ENCODE data around the gene KCNMA1. TPM values are rescaled to one million over a fixed set of nuclear protein-coding genes. Genes with fewer than 3 reads are reported as not detected.
A peak's percentile ranks its signal among the peaks of the same experiment; 100 is the strongest.

KCNMA1 gene
- total and polyA plus RNA-seq, 2 donors from 2014 or later = 4.2 to 8.9 TPM

DNA sequence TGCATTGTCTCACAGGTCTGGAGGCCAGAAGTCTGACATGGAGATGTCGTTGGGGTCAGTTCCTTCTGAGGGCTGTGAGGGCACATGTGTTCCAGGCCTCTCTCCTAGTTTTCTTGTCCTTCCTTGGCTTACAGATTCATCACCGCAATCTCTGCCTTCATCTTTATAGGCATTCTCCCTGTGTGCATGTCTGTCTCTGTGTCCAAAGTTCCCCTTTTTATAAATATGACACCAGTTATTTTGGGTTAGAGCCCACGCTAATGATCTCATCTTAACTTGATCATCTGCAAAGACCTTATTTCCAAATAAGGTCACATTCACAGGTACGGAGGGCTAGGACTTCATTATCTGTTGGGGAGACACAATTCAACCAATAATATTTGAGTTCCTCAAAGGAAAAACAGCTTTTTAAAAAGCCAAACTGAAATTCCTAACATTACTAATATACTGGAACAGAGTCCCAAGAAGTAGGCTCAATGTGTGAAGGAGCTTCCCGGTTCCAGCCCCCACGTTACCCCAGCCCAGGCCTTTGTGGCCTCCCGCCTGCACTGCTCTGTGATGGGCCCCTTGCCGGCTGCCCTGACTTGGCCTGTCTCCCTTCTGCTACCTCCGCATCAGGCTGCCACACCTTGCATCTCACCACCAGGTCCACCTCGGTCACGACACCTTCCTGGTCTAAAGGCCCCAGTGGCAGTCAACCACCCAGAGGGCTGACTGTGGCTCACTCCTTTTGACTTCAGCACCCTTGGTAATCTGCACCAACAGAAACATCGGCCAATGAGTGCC, 142.7 kb downstream of the KCNMA1 start:
- no peak for DNase-seq
- intact Hi-C loops (cut with DNase I) = no loop called here

DNA sequence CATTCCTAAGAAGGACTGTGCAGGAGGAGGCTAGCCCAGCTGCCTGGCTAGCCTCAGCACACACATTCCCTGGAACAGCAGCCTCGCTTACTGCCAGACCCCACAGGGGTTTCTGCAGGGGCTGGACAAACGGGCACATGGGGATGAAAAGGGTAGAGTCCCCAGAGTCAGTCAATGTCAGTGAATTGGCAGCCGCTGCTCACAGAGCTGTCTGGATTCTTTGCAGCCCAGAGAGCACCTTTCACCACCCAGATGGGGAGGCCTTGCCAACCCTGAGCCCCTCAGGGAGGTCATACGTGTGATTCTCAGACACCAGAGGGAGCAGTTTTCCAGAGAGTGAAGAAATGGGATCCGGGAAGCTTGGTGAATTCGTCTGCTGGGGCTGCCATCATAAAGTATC, 143.3 kb downstream of the KCNMA1 start:
- intact Hi-C loops (cut with DNase I) = no loop called here
- Histone ChIP-seq H3K9me3 (ENCODE audit: control insufficient read depth in 2 of 3, insufficient read depth in 1 of 3, low read length in 3 of 3) (no peaks in the 10 kb centered on the region), H3K4me1 (ENCODE audit: control insufficient read depth in 2 of 3, insufficient read depth in 2 of 3, low read depth in 1 of 3, low read length in 3 of 3) (peaks cover 0 to 3% (median 2%) of the 10 kb centered on the region in 3 donors), H3K36me3 (ENCODE audit: control insufficient read depth in 2 of 3, insufficient read depth in 3 of 3, low read length in 3 of 3) (no peaks in the 10 kb centered on the region), H3K27ac (ENCODE audit: low read depth in 2 of 2, low read length in 2 of 2) (no peak overlapping the region), H3K4me3 (ENCODE audit: low read length in 3 of 3) (no peak overlapping the region), H3K27me3 (ENCODE audit: control insufficient read depth, insufficient read depth, low read length) (no peaks in the 10 kb centered on the region), H3K9ac (ENCODE audit: low read length in 3 of 3) (no peak overlapping the region)
- peak in 3 of 5 donors; percentile 37 to 56 (median 56) for DNase-seq
- TF ChIP-seq, protein P1, sequence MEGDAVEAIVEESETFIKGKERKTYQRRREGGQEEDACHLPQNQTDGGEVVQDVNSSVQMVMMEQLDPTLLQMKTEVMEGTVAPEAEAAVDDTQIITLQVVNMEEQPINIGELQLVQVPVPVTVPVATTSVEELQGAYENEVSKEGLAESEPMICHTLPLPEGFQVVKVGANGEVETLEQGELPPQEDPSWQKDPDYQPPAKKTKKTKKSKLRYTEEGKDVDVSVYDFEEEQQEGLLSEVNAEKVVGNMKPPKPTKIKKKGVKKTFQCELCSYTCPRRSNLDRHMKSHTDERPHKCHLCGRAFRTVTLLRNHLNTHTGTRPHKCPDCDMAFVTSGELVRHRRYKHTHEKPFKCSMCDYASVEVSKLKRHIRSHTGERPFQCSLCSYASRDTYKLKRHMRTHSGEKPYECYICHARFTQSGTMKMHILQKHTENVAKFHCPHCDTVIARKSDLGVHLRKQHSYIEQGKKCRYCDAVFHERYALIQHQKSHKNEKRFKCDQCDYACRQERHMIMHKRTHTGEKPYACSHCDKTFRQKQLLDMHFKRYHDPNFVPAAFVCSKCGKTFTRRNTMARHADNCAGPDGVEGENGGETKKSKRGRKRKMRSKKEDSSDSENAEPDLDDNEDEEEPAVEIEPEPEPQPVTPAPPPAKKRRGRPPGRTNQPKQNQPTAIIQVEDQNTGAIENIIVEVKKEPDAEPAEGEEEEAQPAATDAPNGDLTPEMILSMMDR (IDR thresholded peaks at IDR 0.05; ENCODE audit: borderline replicate concordance, extremely low read depth, insufficient read depth) = peak; percentile 36
- FAIRE-seq = no peak

More for the DNA sequence above, 142.7 kb downstream of the KCNMA1 start:
- Histone ChIP-seq H3K27ac (ENCODE audit: low read depth in 2 of 2, low read length in 2 of 2) (no peak overlapping the region), H3K9me3 (ENCODE audit: control insufficient read depth in 2 of 3, insufficient read depth in 1 of 3, low read length in 3 of 3) (no peaks in the 10 kb centered on the region), H3K27me3 (ENCODE audit: control insufficient read depth, insufficient read depth, low read length) (no peaks in the 10 kb centered on the region), H3K9ac (ENCODE audit: low read length in 3 of 3) (no peak overlapping the region), H3K4me1 (ENCODE audit: control insufficient read depth in 2 of 3, insufficient read depth in 2 of 3, low read depth in 1 of 3, low read length in 3 of 3) (peaks cover 0 to 3% (median 2%) of the 10 kb centered on the region in 3 donors), H3K36me3 (ENCODE audit: control insufficient read depth in 2 of 3, insufficient read depth in 3 of 3, low read length in 3 of 3) (no peaks in the 10 kb centered on the region), H3K4me3 (ENCODE audit: low read length in 3 of 3) (no peak overlapping the region)
- TF ChIP-seq, protein P1 (IDR thresholded peaks at IDR 0.05; ENCODE audit: borderline replicate concordance, extremely low read depth, insufficient read depth) = no peak
- no peak for FAIRE-seq

DNA sequence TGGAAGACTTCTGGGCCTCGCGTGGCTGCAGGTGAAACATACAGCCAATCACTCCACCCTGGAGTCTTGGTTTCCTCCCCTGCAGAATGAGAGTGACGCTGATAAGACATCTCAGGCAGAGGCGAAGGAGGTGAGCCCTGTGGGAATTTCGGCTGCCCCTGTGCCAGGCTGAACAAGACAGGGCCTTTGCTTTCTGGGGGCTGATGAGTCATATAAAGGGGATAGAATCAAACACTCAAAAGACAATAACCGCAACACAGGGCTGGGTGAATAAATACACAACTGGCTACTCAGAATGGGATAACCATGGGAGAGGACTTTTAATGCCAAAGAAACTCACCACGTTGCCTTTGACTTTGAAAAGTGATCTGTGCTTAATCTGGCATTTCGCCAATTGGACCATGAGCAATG, 143.8 kb downstream of the KCNMA1 start:
- Histone ChIP-seq H3K4me3 (ENCODE audit: low read length in 3 of 3) (no peak overlapping the region), H3K4me1 (ENCODE audit: control insufficient read depth in 2 of 3, insufficient read depth in 2 of 3, low read depth in 1 of 3, low read length in 3 of 3) (peaks cover 0 to 3% (median 2%) of the 10 kb centered on the region in 3 donors), H3K27me3 (ENCODE audit: control insufficient read depth, insufficient read depth, low read length) (no peaks in the 10 kb centered on the region), H3K27ac (ENCODE audit: low read depth in 2 of 2, low read length in 2 of 2) (no peak overlapping the region), H3K9me3 (ENCODE audit: control insufficient read depth in 2 of 3, insufficient read depth in 1 of 3, low read length in 3 of 3) (no peaks in the 10 kb centered on the region), H3K36me3 (ENCODE audit: control insufficient read depth in 2 of 3, insufficient read depth in 3 of 3, low read length in 3 of 3) (no peaks in the 10 kb centered on the region), H3K9ac (ENCODE audit: low read length in 3 of 3) (no peak overlapping the region)
- TF ChIP-seq, protein P1 (IDR thresholded peaks at IDR 0.05; ENCODE audit: borderline replicate concordance, extremely low read depth, insufficient read depth) = no peak
- intact Hi-C loops (cut with DNase I) = no loop called here
- FAIRE-seq (no peak), DNase-seq (no peak)

Measured in kidney (tissue), 14 donors.